SKM-1 treated with dmso at 0.1 percent for 144 hours (cell line): ENCODE results near the gene TMEM198.

Experiments used
- DNase-seq: peaks from one replicate; lab custom pipeline; 2025; ENCODE audit not compliant: unreplicated experiment; lab: John Stamatoyannopoulos, UW

The TMEM198 gene

GRCh38 chr2:219560893-219561178, 17.0 kb downstream of the TMEM198 start:
- no peak for DNase-seq

- DNase-seq, result no peak
Measured at GRCh38 chr2:219561179-219562048, 17.6 kb downstream of the TMEM198 start.

- DNase-seq, result no peak
Measured at GRCh38 chr2:219562049-219563020, 18.5 kb downstream of the TMEM198 start.

DNA sequence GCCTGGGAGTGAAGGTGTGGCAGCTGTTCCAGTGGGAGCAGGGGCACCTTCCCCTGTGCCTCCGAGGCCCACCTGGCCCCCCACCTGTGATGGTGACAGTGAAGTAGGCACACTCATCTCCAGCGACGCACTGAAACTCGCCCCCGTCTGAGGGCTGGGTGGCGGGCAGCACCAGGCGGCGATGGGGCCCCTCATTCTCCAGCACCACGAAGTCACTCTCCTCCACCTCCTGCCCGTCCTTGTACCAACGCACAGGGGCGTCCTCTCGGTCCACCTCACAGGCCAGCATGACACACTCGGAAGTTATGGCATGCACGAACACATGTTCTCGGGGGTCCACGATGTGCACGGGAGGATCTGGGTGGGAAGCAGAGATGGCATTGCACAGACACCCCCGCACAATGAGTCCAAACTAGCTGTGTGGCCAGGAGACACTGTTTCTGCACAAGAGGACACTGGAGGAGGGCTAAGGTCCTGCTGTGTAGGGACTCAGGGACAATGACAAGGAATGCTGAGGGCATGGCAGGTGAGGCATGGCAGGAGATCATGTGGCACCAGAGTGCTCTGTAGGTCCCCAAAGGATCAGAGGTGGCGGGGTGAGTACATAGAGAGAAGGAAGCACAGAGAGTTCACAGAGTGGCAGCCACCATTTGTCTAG, 19.6 kb downstream of the TMEM198 start:
- no peak for DNase-seq

DNA sequence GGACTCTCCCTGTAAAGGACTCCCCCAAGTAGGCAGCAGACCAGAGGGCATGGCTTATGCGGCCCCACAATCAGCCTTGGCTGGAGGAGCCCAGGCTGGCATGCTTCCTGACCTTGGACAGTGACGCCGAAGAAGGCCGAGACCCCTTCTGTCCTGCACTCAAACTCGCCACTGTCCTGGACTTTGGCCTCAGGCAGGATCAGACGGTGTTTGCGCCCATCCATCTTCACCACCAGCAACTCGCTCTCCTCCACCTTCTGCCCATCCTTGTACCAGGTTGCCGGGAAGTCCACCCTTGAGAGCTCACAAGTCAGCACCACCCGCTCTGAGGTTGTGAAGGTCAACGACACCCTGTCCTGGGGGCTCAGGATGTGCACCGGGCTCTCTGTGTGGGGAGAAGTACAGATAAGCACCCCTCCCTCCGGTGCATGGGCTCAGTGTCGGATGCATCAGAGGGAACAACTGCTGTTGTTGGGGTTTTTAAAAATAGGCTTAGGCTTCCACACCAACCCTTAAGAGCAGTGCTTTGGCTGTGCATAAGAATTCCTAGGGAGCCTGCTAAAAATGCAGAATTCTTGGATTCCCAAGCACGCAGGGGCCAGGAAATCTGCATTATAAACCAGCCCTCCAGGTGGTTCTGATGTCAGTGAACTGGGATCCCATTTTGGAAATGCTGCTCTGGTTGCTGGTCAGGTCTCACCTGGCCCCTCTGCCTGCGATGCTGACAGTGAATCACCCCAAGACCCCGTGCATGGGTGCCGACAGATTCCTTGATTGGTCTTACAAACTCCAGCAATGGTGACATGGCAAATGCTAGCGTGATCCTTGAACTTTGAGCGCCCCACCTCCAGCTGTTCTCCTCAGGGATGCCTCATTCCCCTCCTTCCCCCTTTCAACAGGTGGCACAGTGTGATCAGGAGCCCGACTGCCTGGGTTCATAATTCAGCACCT, 21.6 kb downstream of the TMEM198 start:
- no peak for DNase-seq

DNA sequence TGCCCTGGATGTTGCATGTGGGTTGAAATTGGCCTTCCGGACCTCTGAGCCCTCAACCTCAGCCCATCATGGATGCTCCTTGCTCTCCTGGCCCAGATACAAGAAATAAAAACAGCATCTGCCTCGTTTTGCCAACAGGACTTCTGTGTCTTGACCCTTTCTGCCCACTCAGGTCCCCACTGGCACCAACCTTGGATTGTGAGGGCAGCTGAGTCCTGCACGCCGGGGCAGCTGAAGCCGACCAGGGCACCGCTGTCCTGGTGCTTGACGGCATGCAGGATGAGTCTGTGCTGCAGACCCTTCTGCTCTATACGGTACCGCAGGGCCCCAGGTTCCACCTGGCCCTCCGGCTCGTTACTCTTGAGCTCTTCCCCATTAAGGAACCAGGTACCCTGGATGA, 22.8 kb downstream of the TMEM198 start:
- no peak for DNase-seq

- no peak for DNase-seq
Measured at GRCh38 chr2:219567131-219567530, 23.3 kb downstream of the TMEM198 start.

DNA sequence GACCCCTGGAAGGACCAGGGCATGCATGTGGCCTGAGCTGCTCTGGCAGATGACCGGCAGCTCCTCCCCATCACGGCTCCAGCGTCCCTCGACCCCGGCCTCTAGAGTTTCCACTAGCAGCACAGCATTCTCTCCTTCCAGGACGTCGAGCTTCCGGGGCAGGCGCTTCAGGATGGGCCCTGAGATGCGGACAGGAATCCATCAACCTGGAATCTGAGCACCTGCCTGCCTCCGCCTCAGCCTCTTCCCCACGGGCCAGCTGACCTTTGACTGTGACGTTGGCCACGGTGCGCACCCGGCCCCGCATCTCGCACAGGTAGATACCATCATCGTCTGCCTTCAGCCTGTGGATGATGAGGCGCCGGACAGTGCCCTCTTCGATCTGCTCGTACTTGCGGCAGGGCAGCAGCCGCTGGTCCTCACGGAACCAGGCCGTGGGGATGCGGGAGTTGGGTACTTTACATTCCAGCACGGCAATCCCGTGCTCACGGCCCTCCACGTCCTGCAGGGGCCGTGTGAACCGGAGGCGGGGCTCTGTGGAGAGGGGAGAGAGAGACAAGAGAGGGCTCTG, 24.0 kb downstream of the TMEM198 start:
- DNase-seq, result no peak

DNA sequence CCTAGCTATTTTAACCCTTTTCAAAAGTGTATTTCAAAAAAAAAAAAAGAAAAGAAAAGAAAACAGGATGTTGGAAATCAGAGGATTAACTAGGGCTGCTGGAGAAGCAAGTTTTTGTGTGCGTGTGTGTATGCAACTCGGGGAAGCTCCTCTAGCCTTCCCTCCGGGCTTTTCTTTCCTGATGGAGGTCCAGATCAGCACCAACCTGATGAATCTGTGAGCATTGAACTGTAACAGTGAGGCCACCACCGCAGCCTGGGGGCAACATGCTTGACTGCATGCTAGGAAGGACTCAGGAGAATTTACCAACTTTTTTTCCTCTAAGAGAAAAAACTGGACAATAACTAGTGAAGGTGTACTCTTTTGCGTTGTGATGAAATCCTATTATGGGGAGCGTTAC, 25.2 kb downstream of the TMEM198 start:
- no peak for DNase-seq

DNA sequence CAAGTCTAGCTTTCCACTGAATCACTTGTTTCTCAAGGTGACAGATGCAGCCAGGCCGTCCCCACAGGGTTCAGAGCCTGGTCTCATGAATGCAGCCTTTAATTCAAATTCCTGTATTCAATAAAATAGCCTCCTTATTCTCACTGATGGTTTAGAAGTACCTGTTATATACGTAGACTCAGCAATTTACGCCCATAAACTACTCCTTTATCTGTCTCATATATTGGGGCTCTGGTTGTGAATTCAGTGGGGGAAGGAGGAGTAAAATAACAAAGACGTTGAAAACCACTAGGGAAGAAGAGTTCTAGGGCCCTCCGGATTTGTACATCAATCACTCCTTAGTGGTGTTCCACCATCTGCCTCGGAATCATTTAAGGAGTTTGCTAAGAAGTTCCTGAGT, 25.8 kb downstream of the TMEM198 start:
- DNase-seq, result no peak

DNA sequence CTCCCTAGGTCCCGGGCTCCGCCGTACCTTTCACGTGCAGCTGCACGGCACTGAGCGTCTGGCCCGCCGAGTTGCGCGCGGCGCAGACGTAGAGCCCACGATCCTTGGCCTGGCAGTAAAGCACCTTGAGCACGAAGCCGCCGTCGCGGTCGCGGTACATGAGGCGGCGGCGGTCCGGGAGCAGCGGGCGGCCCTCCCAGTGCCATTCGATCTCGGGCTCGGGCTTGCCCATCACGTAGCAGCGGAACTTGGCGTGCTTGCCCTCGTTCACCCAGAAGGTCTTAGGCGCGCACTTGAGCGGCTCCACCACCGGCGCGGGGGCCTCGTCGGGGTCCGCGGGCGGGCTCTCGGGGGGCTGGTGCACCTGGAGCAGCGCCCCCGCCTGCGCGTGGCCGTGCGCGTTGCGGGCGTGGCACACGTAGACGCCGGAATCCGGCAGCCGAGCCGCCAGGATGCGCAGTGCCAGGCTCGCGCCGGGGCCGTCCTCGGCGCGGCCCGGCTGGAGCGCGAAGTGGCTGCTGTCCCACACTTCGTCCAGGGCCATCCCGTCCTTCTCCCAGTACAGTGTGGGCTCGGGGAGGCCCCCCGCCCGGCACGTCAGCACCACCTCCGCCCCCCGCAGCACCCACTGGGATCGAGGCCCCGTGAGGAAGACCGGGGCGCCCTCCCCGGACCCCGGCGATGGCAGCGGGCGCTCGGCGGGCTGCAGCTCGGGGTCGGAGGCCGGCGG, 26.5 kb downstream of the TMEM198 start:
- no peak for DNase-seq

GRCh38 chr2:219570924-219571310, 27.1 kb downstream of the TMEM198 start:
- DNase-seq, result no peak

DNA sequence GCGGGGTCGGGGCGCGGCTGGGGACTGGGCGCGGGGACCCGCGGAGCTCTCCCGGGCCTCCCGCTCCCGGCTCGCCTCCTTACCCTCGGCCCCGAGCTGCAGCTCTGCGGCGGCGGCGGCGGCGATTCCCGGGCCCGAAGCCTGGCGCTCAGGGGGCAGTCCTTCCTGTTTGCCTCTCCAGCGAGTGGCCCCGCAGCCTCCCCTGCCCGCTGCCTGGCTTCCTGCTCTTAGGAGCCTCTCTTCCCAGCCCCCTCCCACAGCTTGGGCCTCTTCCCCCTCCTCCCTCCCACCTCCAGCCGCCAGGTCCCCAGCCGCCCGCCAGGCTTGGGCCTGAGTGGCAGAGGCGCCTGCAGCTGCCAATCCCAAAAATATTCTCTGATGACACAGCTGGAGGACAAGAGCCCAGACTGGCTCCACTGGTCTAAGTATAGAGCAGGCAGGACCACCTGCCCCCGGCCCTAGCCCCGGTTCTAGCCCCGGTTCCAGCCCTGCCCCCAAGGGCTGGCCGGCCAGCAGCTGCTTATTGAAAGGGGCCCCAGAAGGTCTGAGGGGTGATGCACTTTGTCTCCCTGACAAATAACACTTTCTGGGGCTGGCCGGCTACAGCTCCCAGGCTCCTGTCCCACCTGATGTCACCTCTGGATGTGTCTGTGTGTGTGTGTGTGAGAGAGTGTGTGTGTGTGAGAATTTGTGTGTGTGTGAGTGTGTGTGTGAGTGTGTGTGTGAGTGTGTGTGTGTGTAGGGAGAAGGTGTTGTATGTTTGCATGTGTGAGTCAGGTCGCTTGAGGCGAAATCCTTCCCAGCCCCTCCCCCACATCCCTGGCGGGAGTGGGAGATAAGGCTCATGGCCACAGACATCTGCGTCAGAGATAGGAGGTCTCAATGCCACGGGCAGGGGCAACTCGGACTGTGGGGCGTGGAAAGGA, 27.7 kb downstream of the TMEM198 start, which contains the start of gene OBSL1:
TSS of gene OBSL1 (minus strand) at position 229 of the 926 bp plus-strand sequence. CDS start 307 bp downstream, outside the sequence.
- peak; percentile 70 for DNase-seq

DNA sequence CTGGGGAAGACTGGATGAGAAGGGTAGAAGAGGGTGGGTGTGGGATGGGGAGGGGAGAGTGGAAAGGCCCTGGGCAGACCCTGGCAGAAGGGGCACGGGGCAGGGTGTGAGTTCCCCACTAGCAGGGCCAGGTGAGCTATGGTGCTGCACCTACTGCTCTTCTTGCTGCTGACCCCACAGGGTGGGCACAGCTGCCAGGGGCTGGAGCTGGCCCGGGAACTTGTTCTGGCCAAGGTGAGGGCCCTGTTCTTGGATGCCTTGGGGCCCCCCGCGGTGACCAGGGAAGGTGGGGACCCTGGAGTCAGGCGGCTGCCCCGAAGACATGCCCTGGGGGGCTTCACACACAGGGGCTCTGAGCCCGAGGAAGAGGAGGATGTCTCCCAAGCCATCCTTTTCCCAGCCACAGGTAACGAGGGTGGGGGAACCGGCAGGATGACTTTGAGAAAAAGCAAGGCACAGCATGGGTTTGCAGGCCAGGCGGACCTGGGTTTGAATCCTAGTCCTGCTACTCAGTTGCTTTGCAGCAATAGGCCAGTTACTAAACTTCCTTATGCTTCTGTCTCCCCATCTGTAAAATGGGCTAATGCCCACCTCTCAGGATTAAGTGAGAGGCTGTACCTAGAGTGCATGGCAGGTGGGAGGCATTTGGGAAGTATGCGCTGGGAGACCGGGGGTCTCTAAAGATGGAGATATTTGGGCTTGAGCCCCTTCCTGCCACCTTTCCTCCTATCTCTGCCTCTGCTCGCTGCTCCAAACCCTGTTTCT, 28.6 kb downstream of the TMEM198 start, which contains the start of gene INHA:
TSS of gene INHA (plus strand) at position 74 of the 765 bp plus-strand sequence. CDS start at position 139, 65 bp downstream.
- no peak for DNase-seq

DNA sequence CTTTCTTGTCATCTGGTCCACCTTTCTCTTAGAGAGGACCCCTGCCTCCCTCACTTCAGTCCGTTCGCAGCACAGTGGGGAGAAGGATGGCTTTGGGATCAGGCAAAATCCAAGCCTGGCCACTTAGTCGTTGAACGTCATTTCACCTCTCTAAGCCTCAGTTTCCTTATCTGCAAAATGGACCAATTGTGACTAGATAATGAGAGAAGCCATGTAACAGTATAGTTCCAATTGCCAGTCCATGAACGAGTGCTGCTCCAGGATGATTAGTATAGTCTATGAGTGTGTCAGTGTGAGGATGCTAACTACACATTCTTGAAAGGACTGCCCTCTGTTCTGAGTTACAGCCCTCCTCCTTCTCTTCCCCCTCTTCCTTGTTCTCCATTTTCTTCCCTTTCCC, 29.3 kb downstream of the TMEM198 start:
- DNase-seq, result peak; percentile 100

- no peak for DNase-seq
Measured at GRCh38 chr2:219574484-219575311, 30.9 kb downstream of the TMEM198 start.
